Right ventricle myocardium inferior (tissue), 1 donor: ENCODE measurements around the gene STARD9. TPM values are rescaled to one million over a fixed set of nuclear protein-coding genes. Genes with fewer than 3 reads are reported as not detected.
"Not testable (repeated sequence)": the region's sequence is repeated elsewhere in the genome, so short reads cannot be mapped to it uniquely, and the experiment has no call there.

Source experiments
- ATAC-seq: fragments of 200-7000 bp; cut with Tn5 transposase; one replicate; pipeline ENCODE4 v1.9.1; 2020; ENCODE audit warnings: mild to moderate bottlenecking, moderate library complexity
- DNase-seq: peaks from one replicate; pipeline ENCODE4 v3.0.0; 2021; ENCODE audit errors: missing footprints
- intact Hi-C: fragments of 100-400 bp; cut with DNase I; formaldehyde crosslinking; loops from one replicate; pipeline ENCODE4 v1.11.0; 2022
- total RNA-seq: library from RNA; stranded (reverse); fragmentation: NEBNext Ultra II Directional; extraction: Animal tissue kit (Norgen Biotek cat#: 25700); gene quantifications from one replicate; pipeline ENCODE4 v1.2.1, GENCODE V29; 2021
- donor health status: DM: no; HTN: yes; CAD: no; lungs with severe emphysema.

Gene STARD9
- total RNA-seq, 1 donor from 2014 or later: 7.2 TPM

DNA sequence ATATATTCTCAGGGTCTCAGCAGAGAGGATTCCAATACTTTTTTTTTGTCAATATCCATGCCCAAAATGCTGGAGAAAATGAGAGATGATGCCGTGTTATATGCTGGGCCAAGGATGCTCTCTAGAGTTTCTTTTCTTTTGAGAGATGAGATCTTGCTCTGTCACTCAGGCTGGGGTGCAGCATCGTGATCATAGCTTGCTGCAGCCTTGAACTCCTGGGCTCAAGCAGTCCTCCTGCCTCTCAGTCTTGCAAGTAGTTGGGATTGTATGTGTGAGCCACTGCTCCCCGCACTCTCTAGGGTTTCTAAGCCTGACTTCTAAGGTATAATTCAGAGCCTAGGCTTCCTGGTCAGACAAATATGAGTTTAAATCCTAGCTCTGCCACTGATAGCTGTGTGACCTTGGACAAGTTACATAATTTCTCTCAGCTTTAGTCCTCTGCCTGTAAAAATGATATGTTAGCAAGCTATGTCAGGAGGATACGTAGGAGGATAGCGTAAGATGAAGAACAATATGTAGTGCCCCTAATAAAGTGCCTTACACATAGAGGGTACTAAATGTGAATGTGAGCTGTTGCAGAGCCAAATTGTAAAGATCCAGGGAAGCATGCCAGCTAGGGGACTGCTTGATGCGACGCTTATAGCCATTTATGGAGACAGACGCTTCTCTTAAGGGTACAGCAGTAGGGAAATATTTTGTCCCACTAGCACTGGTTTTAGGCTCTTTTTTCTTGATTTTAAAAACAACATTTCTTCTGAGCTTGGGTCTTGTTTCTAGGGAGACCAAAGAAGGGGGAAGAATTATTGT is 7.4 kb downstream of the STARD9 start:
- intact Hi-C loops: no loop called here
- no peak for ATAC-seq
- no peak for DNase-seq

DNA sequence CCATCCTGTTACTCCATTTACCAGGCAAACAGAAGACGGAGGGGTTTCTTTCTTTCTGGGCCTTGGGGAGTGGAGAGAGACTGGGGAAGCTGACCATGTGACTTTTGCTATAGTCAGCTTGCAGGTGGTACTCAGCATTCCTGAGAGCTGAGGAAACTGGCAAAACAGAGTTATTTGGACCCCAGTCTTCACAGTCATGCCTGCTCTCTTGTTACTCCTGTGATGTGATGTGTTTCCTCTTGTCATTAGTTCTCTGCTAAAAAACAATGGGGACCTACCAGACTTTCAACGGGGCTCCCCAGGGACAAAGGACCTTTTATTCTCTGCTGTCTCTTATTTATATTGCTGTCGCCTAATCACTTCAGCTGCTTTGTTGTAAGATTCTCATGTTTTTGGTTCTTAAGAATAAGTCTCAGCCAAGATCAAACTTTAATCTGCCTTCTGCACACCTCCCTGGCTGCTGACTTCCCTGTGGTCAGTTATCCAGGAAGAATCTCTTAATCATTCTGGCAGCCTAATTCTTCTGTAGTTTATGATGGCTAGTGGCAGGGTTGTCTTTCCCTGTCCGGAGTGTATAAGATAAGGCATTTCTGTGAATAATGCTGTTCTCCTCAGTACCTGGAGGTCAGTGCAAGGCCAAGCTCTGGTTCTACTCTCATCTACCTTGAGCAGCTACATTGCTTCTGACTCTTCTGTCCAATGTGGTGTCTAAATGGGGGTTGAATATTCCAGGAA is 8.8 kb downstream of the STARD9 start:
- intact Hi-C loops: no loop called here
- no peak for ATAC-seq
- no peak for DNase-seq

DNA sequence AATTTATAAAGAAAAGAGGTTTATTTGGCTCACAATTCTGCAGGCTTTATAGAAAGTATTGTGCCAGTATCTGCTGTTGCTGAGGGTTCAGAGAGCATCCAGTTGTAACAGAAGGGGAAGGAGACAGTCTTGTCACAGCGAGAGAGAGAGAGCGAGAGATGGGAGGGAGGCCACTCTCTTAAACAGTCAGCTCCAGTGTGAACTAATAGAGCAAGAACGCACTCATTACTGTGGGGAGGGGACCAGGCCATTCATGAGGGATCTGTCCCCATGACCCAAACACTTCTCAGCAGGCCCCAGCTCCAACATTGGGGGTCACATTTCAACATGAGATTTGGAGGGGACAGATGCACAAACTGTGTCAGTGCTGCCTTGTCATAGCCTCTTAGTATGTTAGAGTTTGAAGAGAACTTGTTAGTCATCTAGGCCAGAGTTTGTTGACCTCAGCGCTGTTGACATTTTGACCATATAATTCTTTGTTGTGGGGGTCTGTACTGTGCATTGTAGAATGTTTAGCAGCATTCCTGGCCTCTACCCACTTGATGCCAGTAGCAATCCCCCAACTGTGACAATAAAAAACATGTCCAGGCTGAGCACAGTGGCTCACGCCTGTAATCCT is 15.3 kb downstream of the STARD9 start:
- DNase-seq (no peak), ATAC-seq (no peak)
- intact Hi-C loops: no loop called here

GRCh38 chr15:42591238-42591934 is 16.0 kb downstream of the STARD9 start:
- ATAC-seq (no peak), DNase-seq (no peak)
- intact Hi-C loops: no loop called here

GRCh38 chr15:42592716-42593115 is 17.3 kb downstream of the STARD9 start:
- intact Hi-C loops: no loop called here
- peak; percentile 19 for ATAC-seq
- DNase-seq: no peak

DNA sequence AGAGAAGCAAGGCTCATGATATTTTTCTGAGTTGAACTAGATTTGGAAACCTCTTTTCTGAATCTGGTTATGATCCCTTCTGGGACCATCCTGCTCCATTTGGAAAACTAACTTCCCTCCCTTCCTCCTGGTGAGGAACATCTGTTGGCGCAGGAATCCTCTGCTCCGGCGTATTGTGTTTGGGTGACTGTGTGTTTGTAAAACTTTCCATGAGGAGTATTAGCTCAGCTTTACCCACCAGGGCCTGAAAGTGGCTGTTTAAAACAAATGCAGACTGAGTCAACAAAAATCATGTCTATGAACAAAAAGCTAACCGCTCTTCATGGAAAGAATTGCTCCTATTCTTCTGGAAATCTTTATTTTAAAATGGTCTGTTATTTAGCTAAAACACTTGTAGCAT is 17.7 kb downstream of the STARD9 start:
- intact Hi-C loops: no loop called here
- ATAC-seq (peak; percentile 89), DNase-seq (no peak)

GRCh38 chr15:42594095-42594494 is 18.7 kb downstream of the STARD9 start:
- intact Hi-C loops: no loop called here
- no peak for DNase-seq
- no peak for ATAC-seq

- intact Hi-C loops: no loop called here
- DNase-seq (no peak), ATAC-seq (peak; percentile 61)
Observed at GRCh38 chr15:42595626-42596240, 20.3 kb downstream of the STARD9 start.

DNA sequence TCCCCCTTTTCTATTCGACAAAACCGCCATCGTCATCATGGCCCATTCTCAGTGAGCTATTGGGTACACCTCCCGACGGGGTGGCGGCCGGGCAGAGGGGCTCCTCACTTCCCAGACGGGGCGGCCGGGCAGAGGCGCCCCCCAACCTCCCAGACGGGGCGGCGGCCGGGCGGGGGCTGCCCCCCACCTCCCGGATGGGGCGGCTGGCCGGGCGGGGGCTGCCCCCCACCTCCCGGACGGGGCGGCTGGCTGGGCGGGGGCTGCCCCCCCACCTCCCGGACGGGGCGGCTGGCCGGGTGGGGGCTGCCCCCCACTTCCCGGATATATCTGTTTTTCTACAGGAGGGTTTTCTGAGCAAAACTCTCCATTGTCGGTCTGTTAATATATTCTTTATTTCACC is 25.9 kb downstream of the STARD9 start:
- DNase-seq, ATAC-seq, intact Hi-C loops: not testable (repeated sequence)

DNA sequence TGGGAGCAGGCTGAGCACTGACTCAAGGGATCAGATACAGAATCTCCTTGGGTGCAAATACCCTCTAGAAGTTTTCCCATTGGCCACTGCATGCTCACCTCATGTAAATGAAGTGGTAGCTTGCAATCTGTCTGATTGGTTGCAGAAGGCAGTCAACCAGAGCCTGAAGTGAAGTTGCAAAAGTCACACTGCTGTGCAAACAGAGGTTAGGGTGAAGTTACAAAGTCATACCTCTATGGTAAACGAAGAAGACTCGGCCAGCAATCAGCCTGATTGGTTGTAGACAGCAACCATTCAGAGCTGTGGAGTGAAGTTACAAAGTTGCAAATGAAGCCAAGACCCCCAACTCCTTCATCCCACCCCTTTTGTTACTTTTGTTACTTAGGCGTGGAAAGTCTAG is 27.1 kb downstream of the STARD9 start:
- ATAC-seq (no peak), DNase-seq (no peak)
- intact Hi-C loops: no loop called here

DNA sequence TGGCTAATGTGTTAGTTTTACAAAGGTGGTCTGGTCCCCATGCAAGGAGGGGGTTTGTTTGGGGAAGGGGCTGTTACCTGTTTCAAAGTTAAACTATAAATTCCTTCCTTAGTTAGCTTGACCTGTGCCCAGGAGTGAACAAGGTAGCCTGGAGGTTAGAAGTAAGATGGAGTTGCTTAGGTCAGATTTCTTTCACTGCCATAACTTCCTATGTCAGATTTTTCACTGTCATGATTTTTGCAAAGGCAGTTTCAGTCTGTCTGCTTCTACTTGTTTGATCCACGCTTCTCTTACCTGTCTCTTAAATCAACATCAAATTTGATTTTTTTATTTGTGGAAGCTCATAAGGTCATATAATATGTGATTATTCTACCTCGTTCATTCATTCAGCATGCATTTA is 28.6 kb downstream of the STARD9 start:
- no peak for ATAC-seq
- intact Hi-C loops: no loop called here
- no peak for DNase-seq

- DNase-seq: no peak
Observed at GRCh38 chr15:42604894-42605744, 29.7 kb downstream of the STARD9 start.

GRCh38 chr15:42605796-42606195 is 30.4 kb downstream of the STARD9 start:
- DNase-seq (no peak), ATAC-seq (no peak)
- intact Hi-C loops: loop anchor here (5.0 kb wide), 1 partner anchor 42 kb away; no protein-coding TSS in a partner anchor

More at GRCh38 chr15:42604894-42605744, 29.7 kb downstream of the STARD9 start:
- ATAC-seq: peak; percentile 47
- intact Hi-C loops: loop anchor here (5.0 kb wide), 1 partner anchor 42 kb away; no protein-coding TSS in a partner anchor

DNA sequence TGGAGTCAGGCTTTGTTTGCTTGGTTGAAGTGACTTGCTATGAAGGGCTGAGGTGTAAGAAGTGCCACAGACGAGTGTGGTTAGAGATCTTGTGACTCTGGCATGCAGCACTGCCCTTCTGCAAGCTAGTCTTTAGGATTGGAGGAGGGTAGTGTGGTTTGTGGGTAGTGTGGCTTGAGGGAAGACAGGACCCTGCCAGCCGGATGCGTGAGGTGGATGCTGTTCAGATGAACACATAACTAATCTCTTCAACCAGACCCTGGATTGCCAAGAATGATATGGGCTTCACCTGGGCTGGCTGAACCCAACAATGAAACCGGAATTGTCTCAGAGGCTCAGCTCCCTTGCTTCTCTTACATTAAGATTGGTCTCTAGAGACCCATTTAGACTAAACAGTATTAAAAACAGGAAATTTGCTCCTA is 32.7 kb downstream of the STARD9 start:
- DNase-seq (peak; percentile 33), ATAC-seq (no peak)
- intact Hi-C loops: loop anchor here (5.0 kb wide), 1 partner anchor 39 kb away; no protein-coding TSS in a partner anchor

DNA sequence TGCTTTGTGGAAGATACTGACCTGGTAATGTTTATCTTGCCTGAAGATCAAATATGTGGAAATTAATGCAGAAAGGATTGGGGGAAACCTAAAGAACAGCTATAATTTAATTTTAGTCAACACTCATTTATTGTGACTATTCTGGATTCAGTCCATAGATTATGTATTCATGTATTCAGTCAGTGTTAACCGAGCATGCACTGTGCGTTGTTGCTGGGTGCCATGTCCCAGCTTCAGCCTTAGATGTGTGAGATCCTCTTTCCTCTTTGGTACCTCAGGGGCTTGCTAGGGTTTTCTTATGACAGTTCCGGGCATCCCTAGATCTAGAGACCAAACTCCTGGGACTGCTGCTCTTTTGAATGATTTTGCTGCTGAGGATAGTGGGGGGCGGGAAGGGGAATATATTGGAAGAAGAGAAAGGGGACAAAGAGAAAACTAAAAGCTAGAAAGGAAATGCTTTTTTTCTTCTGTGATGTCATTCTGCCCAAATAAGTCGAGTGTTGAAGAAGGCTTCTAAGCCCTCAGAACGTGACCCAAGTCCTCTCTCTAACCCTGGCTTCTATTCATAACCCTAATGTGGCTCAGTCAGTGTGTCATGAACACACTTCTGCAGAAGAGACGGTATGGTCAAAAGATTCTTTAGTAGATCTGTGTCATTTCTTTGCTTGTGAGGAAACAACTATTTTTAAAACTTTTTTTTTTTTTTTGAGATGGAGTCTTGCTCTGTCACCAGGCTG is 33.5 kb downstream of the STARD9 start:
- intact Hi-C loops: loop anchor here (5.0 kb wide), 1 partner anchor 38 kb away; no protein-coding TSS in a partner anchor
- DNase-seq (no peak), ATAC-seq (no peak)

- DNase-seq (no peak), ATAC-seq (no peak)
- intact Hi-C loops: no loop called here
Observed at GRCh38 chr15:42611532-42611931, 36.1 kb downstream of the STARD9 start.

GRCh38 chr15:42612367-42612912 is 37.0 kb downstream of the STARD9 start:
- DNase-seq (no peak), ATAC-seq (no peak)
- intact Hi-C loops: no loop called here
